Neuronal stem cell (in vitro differentiated cells): Measurements from ENCODE around the gene PTPRT.

Experiments
- DNase-seq: peaks from one replicate; pipeline ENCODE4 v3.0.0-alpha.2; 2013; ENCODE audit warnings: low spot score
- H2AFZ ChIP-seq: one replicate; pipeline ENCODE4 v1.6.1; 2013; ENCODE audit warnings: mild to moderate bottlenecking, low read length, inconsistent platforms
- H2AK5ac ChIP-seq: 2 replicates; pipeline ENCODE4 v1.6.1; 2013; ENCODE audit warnings: low read depth, mild to moderate bottlenecking, inconsistent platforms, low read length, moderate library complexity, mixed read lengths
- H2BK120ac ChIP-seq: 2 replicates; pipeline ENCODE4 v1.6.1; 2013; ENCODE audit warnings: low read depth, mild to moderate bottlenecking, inconsistent platforms, low read length, moderate library complexity, mixed read lengths
- H2BK12ac ChIP-seq: one replicate; pipeline ENCODE4 v1.6.1; 2013; ENCODE audit warnings: low read length, inconsistent platforms
- H2BK15ac ChIP-seq: 2 replicates; pipeline ENCODE4 v1.6.1; 2013; ENCODE audit warnings: mild to moderate bottlenecking, low read length, inconsistent platforms, mixed read lengths
- H2BK5ac ChIP-seq: one replicate; pipeline ENCODE4 v1.6.1; 2013; ENCODE audit warnings: inconsistent platforms, mild to moderate bottlenecking, low read length, moderate library complexity
- H3K14ac ChIP-seq: one replicate; pipeline ENCODE4 v1.6.1; 2013; ENCODE audit warnings: low read length, inconsistent platforms
- H3K18ac ChIP-seq: 2 replicates; pipeline ENCODE4 v1.6.1; 2013; ENCODE audit warnings: low read length, inconsistent platforms
- H3K23ac ChIP-seq: 2 replicates; pipeline ENCODE4 v1.6.1; 2013; ENCODE audit warnings: low read depth, mild to moderate bottlenecking, mixed read lengths, low read length, inconsistent platforms; ENCODE audit not compliant: poor library complexity
- H3K27ac ChIP-seq: replicated peaks from 3 replicates; pipeline ENCODE4 v1.5.1; 2013; ENCODE audit warnings: low read length, inconsistent platforms
- H3K27me3 ChIP-seq, 3 experiments: 2 replicates each; pipeline ENCODE4 v1.6.1; 2013; ENCODE audit warnings: low read length in 3 of 3, mild to moderate bottlenecking in 2 of 3, inconsistent platforms in 1 of 3, low read depth in 1 of 3, mixed read lengths in 1 of 3, moderate library complexity in 1 of 3; ENCODE audit not compliant: control insufficient read depth in 3 of 3, insufficient read depth in 3 of 3
- H3K36me3 ChIP-seq, 2 donors: replicated peaks in 1 of 2; 2 replicates each; pipeline ENCODE4 v1.6.1; 2013; ENCODE audit warnings: low read length in 2 of 2; ENCODE audit not compliant: control insufficient read depth in 2 of 2, insufficient read depth in 2 of 2
- H3K4ac ChIP-seq: 2 replicates; pipeline ENCODE4 v1.6.1; 2013; ENCODE audit warnings: inconsistent platforms, mild to moderate bottlenecking, low read length, moderate library complexity
- H3K4me1 ChIP-seq, 2 donors: 1 replicate in 1 of 2; 2 replicates in 1 of 2; pipeline ENCODE4 v1.6.1; 2013; ENCODE audit warnings: low read length in 2 of 2, low read depth in 1 of 2; ENCODE audit not compliant: control insufficient read depth in 2 of 2, insufficient read depth in 1 of 2
- H3K4me2 ChIP-seq: one replicate; pipeline ENCODE4 v1.6.1; 2013; ENCODE audit warnings: mild to moderate bottlenecking, low read length, inconsistent platforms; ENCODE audit not compliant: insufficient read depth, poor library complexity, severe bottlenecking
- H3K4me3 ChIP-seq, 2 donors: 2 replicates each; pipeline ENCODE4 v1.5.1; 2013; ENCODE audit warnings: low read length in 2 of 2, mild to moderate bottlenecking in 2 of 2, inconsistent platforms in 1 of 2, moderate library complexity in 1 of 2
- H3K79me1 ChIP-seq: one replicate; pipeline ENCODE4 v1.6.1; 2013; ENCODE audit warnings: low read depth, mild to moderate bottlenecking, inconsistent platforms, low read length, moderate library complexity
- H3K9ac ChIP-seq: one replicate; pipeline ENCODE4 v1.6.1; 2013; ENCODE audit warnings: mild to moderate bottlenecking, low read depth, low read length, inconsistent platforms; ENCODE audit not compliant: poor library complexity
- H3K9me3 ChIP-seq, 2 donors: replicated peaks in 1 of 2; 2 replicates each; pipeline versions ENCODE3 to v1.6.1; 2013; ENCODE audit warnings: low read length in 2 of 2, mild to moderate bottlenecking in 2 of 2, inconsistent platforms in 1 of 2, low read depth in 1 of 2, mixed read lengths in 1 of 2, moderate library complexity in 1 of 2; ENCODE audit not compliant: control insufficient read depth in 2 of 2, insufficient read depth in 1 of 2
- H4K8ac ChIP-seq: one replicate; pipeline ENCODE4 v1.6.1; 2013; ENCODE audit warnings: low read depth, mild to moderate bottlenecking, inconsistent platforms, low read length, moderate library complexity
- H4K91ac ChIP-seq: one replicate; pipeline ENCODE4 v1.6.1; 2013; ENCODE audit warnings: low read length, low read depth, mild to moderate bottlenecking, inconsistent platforms; ENCODE audit not compliant: poor library complexity
- WGBS, 2 donors: extraction: QIAGEN DNeasy Blood & Tissue Kit; methylation state at CpG; one replicate each; pipeline ENCODE4 v1.1.7; 2013; ENCODE audit warnings: missing lambda C conversion rate in 2 of 2, mixed read lengths in 1 of 2; ENCODE audit not compliant: insufficient read length in 2 of 2, insufficient replicate concordance in 1 of 2; ENCODE audit errors: extremely low coverage in 2 of 2; 5-methylcytosine and 5-hydroxymethylcytosine counted together

Gene PTPRT

GRCh38 chr20:42164121-42164890 is 1025.4 kb downstream of the PTPRT start:
- Histone ChIP-seq H3K79me1 (no peaks in the 10 kb centered on the region), H3K36me3 (no peaks in the 10 kb centered on the region), H4K91ac (no peak overlapping the region), H3K4me1 (peaks cover 0 to 5% of the 10 kb centered on the region in 2 donors), H3K27ac (no peak overlapping the region), H3K4me2 (no peak overlapping the region), H2BK5ac (no peak overlapping the region), H3K23ac (no peak overlapping the region), H2BK120ac (no peak overlapping the region), H3K9me3 (no peaks in the 10 kb centered on the region), H3K14ac (no peak overlapping the region), H2BK15ac (no peak overlapping the region), H3K27me3 (no peaks in the 10 kb centered on the region), H3K4ac (no peak overlapping the region), H3K4me3 (no peak overlapping the region), H4K8ac (no peak overlapping the region), H2AFZ (no peak overlapping the region), H3K9ac (no peak overlapping the region), H3K18ac (no peak overlapping the region), H2AK5ac (no peak overlapping the region), H2BK12ac (no peak overlapping the region)
- WGBS, 2 donors: no CpG with 5 or more reads among the region's 7 CpGs
- DNase-seq: no peak

GRCh38 chr20:42161228-42161829 is 1028.4 kb downstream of the PTPRT start:
- Histone ChIP-seq H4K91ac (no peak overlapping the region), H3K23ac (no peak overlapping the region)
- WGBS, 2 donors: no CpG with 5 or more reads among the region's 14 CpGs

GRCh38 chr20:42159808-42160207 is 1029.9 kb downstream of the PTPRT start:
- H2BK120ac ChIP-seq: no peak overlapping the region
- no peak for DNase-seq
- no peak overlapping the region for H3K18ac ChIP-seq
- H3K4me2 ChIP-seq: no peak overlapping the region
- H4K91ac ChIP-seq: no peak overlapping the region
- no peak overlapping the region for H3K27ac ChIP-seq
- H2BK12ac ChIP-seq: no peak overlapping the region
- no CpG with 5 or more reads among the region's 3 CpGs for WGBS, 2 donors
- H3K4ac ChIP-seq: no peak overlapping the region
- H3K9ac ChIP-seq: no peak overlapping the region
- peaks cover 0 to 5% of the 10 kb centered on the region in 2 donors for H3K4me1 ChIP-seq
- no peaks in the 10 kb centered on the region for H3K27me3 ChIP-seq
- H2BK15ac ChIP-seq: no peak overlapping the region
- H2BK5ac ChIP-seq: no peak overlapping the region
- H3K4me3 ChIP-seq: no peak overlapping the region
- H3K14ac ChIP-seq: no peak overlapping the region
- H4K8ac ChIP-seq: no peak overlapping the region
- H3K36me3 ChIP-seq: no peaks in the 10 kb centered on the region
- no peak overlapping the region for H2AK5ac ChIP-seq
- no peak overlapping the region for H2AFZ ChIP-seq
- no peaks in the 10 kb centered on the region for H3K9me3 ChIP-seq
- H3K23ac ChIP-seq: no peak overlapping the region
- no peaks in the 10 kb centered on the region for H3K79me1 ChIP-seq

More at GRCh38 chr20:42161228-42161829, 1028.4 kb downstream of the PTPRT start:
- no peak overlapping the region for H2AK5ac ChIP-seq
- H3K4me3 ChIP-seq: peak overlapping the region in 1 of 2 donors; percentile 3
- no peaks in the 10 kb centered on the region for H3K9me3 ChIP-seq
- no peaks in the 10 kb centered on the region for H3K36me3 ChIP-seq
- H2BK12ac ChIP-seq: no peak overlapping the region
- no peak overlapping the region for H3K9ac ChIP-seq
- no peak overlapping the region for H3K4ac ChIP-seq
- H3K27ac ChIP-seq: no peak overlapping the region
- H2BK5ac ChIP-seq: no peak overlapping the region
- no peak overlapping the region for H2BK120ac ChIP-seq
- H3K27me3 ChIP-seq: no peaks in the 10 kb centered on the region
- no peak for DNase-seq
- no peak overlapping the region for H4K8ac ChIP-seq
- H3K14ac ChIP-seq: no peak overlapping the region
- no peaks in the 10 kb centered on the region for H3K79me1 ChIP-seq
- peaks cover 0 to 5% of the 10 kb centered on the region in 2 donors for H3K4me1 ChIP-seq
- no peak overlapping the region for H2BK15ac ChIP-seq
- no peak overlapping the region for H2AFZ ChIP-seq
- no peak overlapping the region for H3K4me2 ChIP-seq
- H3K18ac ChIP-seq: peak overlapping the region; percentile 50

GRCh38 chr20:42158272-42158671 is 1031.4 kb downstream of the PTPRT start:
- H4K91ac ChIP-seq: no peak overlapping the region
- no peak overlapping the region for H3K4ac ChIP-seq
- H3K23ac ChIP-seq: no peak overlapping the region
- WGBS, 2 donors: no CpG with 5 or more reads among the region's 1 CpG
- H3K9me3 ChIP-seq: no peaks in the 10 kb centered on the region
- no peak overlapping the region for H3K18ac ChIP-seq
- no peaks in the 10 kb centered on the region for H3K79me1 ChIP-seq
- peaks cover 0 to 5% of the 10 kb centered on the region in 2 donors for H3K4me1 ChIP-seq
- no peak overlapping the region for H2BK12ac ChIP-seq
- H3K4me3 ChIP-seq: no peak overlapping the region
- no peak overlapping the region for H3K9ac ChIP-seq
- peaks cover 0 to 1% (median 0%) of the 10 kb centered on the region in 3 experiments for H3K27me3 ChIP-seq
- H2AFZ ChIP-seq: no peak overlapping the region
- H2BK15ac ChIP-seq: no peak overlapping the region
- H3K27ac ChIP-seq: no peak overlapping the region
- no peak for DNase-seq
- no peak overlapping the region for H2AK5ac ChIP-seq
- H4K8ac ChIP-seq: no peak overlapping the region
- H3K36me3 ChIP-seq: no peaks in the 10 kb centered on the region
- no peak overlapping the region for H3K4me2 ChIP-seq
- no peak overlapping the region for H2BK120ac ChIP-seq
- no peak overlapping the region for H2BK5ac ChIP-seq
- no peak overlapping the region for H3K14ac ChIP-seq
